ENCODE data around the gene MLYCD.

- TF ChIP-seq EP300 (IDR thresholded peaks at IDR 0.05) (no peak), CTCF (IDR thresholded peaks at IDR 0.05) (no peak)
Observed at GRCh38 chr16:83964684-83965443, 65.9 kb downstream of the MLYCD start.

All from esophagus muscularis mucosa (tissue), 3 donors.